ENCODE results near the gene ABCC1.

Gene ABCC1

DNA sequence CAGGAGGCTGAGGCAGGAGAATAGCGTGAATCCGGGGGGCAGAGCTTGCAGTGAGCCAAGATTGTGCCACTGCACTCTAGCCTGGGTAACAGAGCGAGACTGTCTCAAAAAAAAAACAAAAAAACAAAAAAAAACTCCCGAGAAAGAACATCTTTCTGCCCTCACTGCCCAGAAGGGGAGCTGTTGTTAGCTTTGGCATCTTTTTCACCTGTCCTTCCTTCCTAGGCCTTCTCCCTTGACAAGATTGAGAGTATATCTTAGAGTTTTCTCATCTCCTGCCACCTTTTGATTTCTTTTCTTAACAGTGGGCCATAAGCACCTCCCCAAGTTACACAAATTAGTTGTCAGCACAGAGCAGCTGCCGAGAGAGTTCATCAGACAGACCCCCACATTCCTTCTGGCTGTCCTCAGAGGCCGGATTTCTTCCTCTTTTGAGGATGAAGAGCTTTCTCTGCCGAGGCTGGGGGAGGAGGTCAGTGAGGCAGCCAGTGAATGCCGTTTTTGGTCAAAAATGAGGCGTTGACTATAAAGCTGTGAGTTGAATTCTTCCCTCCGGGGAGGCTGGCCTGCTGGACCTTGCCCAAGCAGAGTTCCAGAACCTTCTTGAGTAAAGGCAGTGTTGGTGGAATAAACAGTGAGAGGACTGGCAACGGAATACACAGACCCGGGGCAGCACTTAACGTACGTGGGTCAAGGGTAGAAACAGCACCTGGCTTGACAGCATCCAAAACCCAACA is 146.9 kb downstream of the ABCC1 start:
- no peak for TF ChIP-seq EZH2 (IDR thresholded peaks at IDR 0.05; ENCODE audit: borderline replicate concordance, low read depth, low read length, severe bottlenecking)
- no peak for TF ChIP-seq CTCF (IDR thresholded peaks at IDR 0.05; ENCODE audit: borderline replicate concordance, extremely low read depth, low read length, poor library complexity, severe bottlenecking)
- ATAC-seq (ENCODE audit: insufficient read depth, low read depth) (no peak), DNase-seq (no peak)
- peaks cover 73% of the 10 kb centered on the region for H3K36me3 ChIP-seq (ENCODE audit: insufficient read depth, low read length)
- H3K9me3 ChIP-seq (ENCODE audit: insufficient read depth, low read length, severe bottlenecking) = no peaks in the 10 kb centered on the region
- H3K79me2 ChIP-seq (ENCODE audit: insufficient read depth, low read length) = no peaks in the 10 kb centered on the region
- no peaks in the 10 kb centered on the region for H3K4me1 ChIP-seq (ENCODE audit: insufficient read depth, low read length)
- H3K4me2 ChIP-seq (ENCODE audit: insufficient read depth, low read length) = no peak overlapping the region
- peaks cover 3% of the 10 kb centered on the region; the same call in 1 of the 2 replicates for H4K20me1 ChIP-seq (ENCODE audit: insufficient read depth, low read length)
- no peak overlapping the region for H3K9ac ChIP-seq (ENCODE audit: low read depth, low read length)
- no peaks in the 10 kb centered on the region for H3K27me3 ChIP-seq (ENCODE audit: insufficient read depth, low read length, poor library complexity)
- H2AFZ ChIP-seq (ENCODE audit: low read depth, low read length) = no peak overlapping the region
- no peak overlapping the region for H3K4me3 ChIP-seq (ENCODE audit: low read depth in 1 of 2, low read length in 2 of 2)
- H3K27ac ChIP-seq (ENCODE audit: low read length) = no peak overlapping the region

- 0 out of 2 replicates have a peak, but pooled peaks cover 3% of the 10 kb centered on the region for H4K20me1 ChIP-seq (ENCODE audit: insufficient read depth, low read length)
- H3K4me1 ChIP-seq (ENCODE audit: insufficient read depth, low read length) = no peaks in the 10 kb centered on the region
- no peaks in the 10 kb centered on the region for H3K79me2 ChIP-seq (ENCODE audit: insufficient read depth, low read length)
- no peak for DNase-seq
- H3K27me3 ChIP-seq (ENCODE audit: insufficient read depth, low read length, poor library complexity) = no peaks in the 10 kb centered on the region
- no peak overlapping the region for H2AFZ ChIP-seq (ENCODE audit: low read depth, low read length)
- H3K4me2 ChIP-seq (ENCODE audit: insufficient read depth, low read length) = no peak overlapping the region
- no peaks in the 10 kb centered on the region for H3K9me3 ChIP-seq (ENCODE audit: insufficient read depth, low read length, severe bottlenecking)
- no peak overlapping the region for H3K4me3 ChIP-seq (ENCODE audit: low read depth in 1 of 2, low read length in 2 of 2)
- H3K36me3 ChIP-seq (ENCODE audit: insufficient read depth, low read length) = peaks cover 73% of the 10 kb centered on the region
- no peak overlapping the region for H3K9ac ChIP-seq (ENCODE audit: low read depth, low read length)
- ATAC-seq (ENCODE audit: insufficient read depth, low read depth) = no peak
- no peak for TF ChIP-seq EZH2 (IDR thresholded peaks at IDR 0.05; ENCODE audit: borderline replicate concordance, low read depth, low read length, severe bottlenecking)
- no peak for TF ChIP-seq CTCF (IDR thresholded peaks at IDR 0.05; ENCODE audit: borderline replicate concordance, extremely low read depth, low read length, poor library complexity, severe bottlenecking)
- H3K27ac ChIP-seq (ENCODE audit: low read length) = no peak overlapping the region
Measured at GRCh38 chr16:16096858-16097213, 147.4 kb downstream of the ABCC1 start.

DNA sequence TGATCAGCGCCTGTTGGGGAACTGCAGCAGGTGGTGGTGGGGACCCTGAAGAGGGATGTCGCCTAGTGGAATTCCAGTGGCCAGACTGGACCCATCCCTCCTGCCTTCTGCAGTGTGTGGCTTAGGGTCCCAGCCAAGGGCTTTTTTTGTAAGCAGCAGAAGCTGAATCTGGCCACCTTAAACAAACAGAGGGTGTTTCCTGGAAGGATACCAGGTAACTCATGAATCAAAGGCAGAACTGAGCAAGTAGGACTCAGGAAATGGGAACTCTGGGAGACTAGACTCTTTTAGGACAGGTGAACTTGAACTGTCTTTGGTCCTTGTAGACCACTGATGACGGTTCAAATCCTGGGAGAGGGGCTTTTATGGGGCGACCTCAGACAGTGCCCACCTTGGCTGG is 149.9 kb downstream of the ABCC1 start:
- no peak for ATAC-seq (ENCODE audit: insufficient read depth, low read depth)
- no peak overlapping the region for H3K4me3 ChIP-seq (ENCODE audit: low read depth in 1 of 2, low read length in 2 of 2)
- no peak for TF ChIP-seq EZH2 (IDR thresholded peaks at IDR 0.05; ENCODE audit: borderline replicate concordance, low read depth, low read length, severe bottlenecking)
- no peak overlapping the region for H3K9ac ChIP-seq (ENCODE audit: low read depth, low read length)
- H3K4me2 ChIP-seq (ENCODE audit: insufficient read depth, low read length) = no peak overlapping the region
- no peaks in the 10 kb centered on the region for H3K9me3 ChIP-seq (ENCODE audit: insufficient read depth, low read length, severe bottlenecking)
- no peaks in the 10 kb centered on the region for H3K27me3 ChIP-seq (ENCODE audit: insufficient read depth, low read length, poor library complexity)
- H4K20me1 ChIP-seq (ENCODE audit: insufficient read depth, low read length) = 0 out of 2 replicates have a peak, but pooled peaks cover 3% of the 10 kb centered on the region
- DNase-seq = no peak
- no peaks in the 10 kb centered on the region for H3K79me2 ChIP-seq (ENCODE audit: insufficient read depth, low read length)
- peaks cover 77% of the 10 kb centered on the region for H3K36me3 ChIP-seq (ENCODE audit: insufficient read depth, low read length)
- no peaks in the 10 kb centered on the region for H3K4me1 ChIP-seq (ENCODE audit: insufficient read depth, low read length)
- no peak overlapping the region for H3K27ac ChIP-seq (ENCODE audit: low read length)
- no peak overlapping the region for H2AFZ ChIP-seq (ENCODE audit: low read depth, low read length)

DNA sequence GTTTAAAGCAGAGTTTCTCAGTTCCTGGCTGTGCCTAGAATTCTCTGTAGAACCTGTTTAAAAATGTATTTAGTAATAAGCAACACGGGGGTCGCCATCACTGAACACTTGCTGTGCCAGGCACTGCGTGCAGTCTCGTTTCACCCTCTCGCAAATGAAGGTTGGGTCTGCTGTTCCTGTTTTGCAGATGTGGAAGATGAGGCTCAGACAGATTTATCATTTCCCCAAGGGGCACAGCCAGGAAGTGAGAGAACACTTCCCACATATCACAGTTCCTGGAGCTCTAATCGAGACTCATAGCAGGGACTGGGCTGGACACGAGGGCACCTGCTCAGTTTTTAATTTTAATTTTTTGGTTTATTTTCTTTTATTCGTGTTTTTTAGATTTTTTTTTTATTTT is 151.2 kb downstream of the ABCC1 start:
- H3K4me2 ChIP-seq (ENCODE audit: insufficient read depth, low read length) = no peak overlapping the region
- H3K4me1 ChIP-seq (ENCODE audit: insufficient read depth, low read length) = no peaks in the 10 kb centered on the region
- H3K9me3 ChIP-seq (ENCODE audit: insufficient read depth, low read length, severe bottlenecking) = no peaks in the 10 kb centered on the region

More for the DNA sequence above, 151.2 kb downstream of the ABCC1 start:
- Histone ChIP-seq H3K79me2 (ENCODE audit: insufficient read depth, low read length) (no peaks in the 10 kb centered on the region), H4K20me1 (ENCODE audit: insufficient read depth, low read length) (0 out of 2 replicates have a peak, but pooled peaks cover 3% of the 10 kb centered on the region), H3K4me3 (ENCODE audit: low read depth in 1 of 2, low read length in 2 of 2) (no peak overlapping the region), H3K9ac (ENCODE audit: low read depth, low read length) (no peak overlapping the region), H3K27ac (ENCODE audit: low read length) (no peak overlapping the region), H3K36me3 (ENCODE audit: insufficient read depth, low read length) (peaks cover 78% of the 10 kb centered on the region), H3K27me3 (ENCODE audit: insufficient read depth, low read length, poor library complexity) (no peaks in the 10 kb centered on the region), H2AFZ (ENCODE audit: low read depth, low read length) (no peak overlapping the region)
- TF ChIP-seq EZH2 (IDR thresholded peaks at IDR 0.05; ENCODE audit: borderline replicate concordance, low read depth, low read length, severe bottlenecking) (no peak), CTCF (IDR thresholded peaks at IDR 0.05; ENCODE audit: borderline replicate concordance, extremely low read depth, low read length, poor library complexity, severe bottlenecking) (no peak)
- no peak for ATAC-seq (ENCODE audit: insufficient read depth, low read depth)
- no peak for DNase-seq

All from DND-41 (cell line).